ENCODE data around the gene CYP3A5.
"Not testable (repeated sequence)": the region's sequence is repeated elsewhere in the genome, so short reads cannot be mapped to it uniquely, and the experiment has no call there.

The CYP3A5 gene

DNA sequence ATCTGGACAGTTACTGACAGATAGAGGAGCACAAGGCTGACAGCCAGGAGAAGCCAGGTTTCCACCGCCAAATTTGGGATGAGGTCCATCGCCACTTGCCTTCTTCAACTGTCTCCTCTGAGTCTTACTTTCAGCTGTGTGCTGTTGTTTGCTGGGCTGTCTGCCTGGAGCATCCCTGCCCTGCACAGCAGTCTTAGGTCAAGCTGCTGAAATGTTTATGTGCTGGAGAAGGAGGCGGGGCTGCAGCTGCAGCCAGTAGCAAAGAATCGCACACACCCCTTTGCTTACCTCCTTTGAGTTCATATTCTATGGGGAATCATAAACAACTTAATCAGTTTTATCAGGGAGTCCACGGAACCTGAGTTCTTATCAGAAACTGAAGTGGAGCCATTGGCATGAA, 20.1 kb upstream of the CYP3A5 start:
- no peak overlapping the region for H3K4me2 ChIP-seq
- TF ChIP-seq Cebpa-rat (IDR thresholded peaks at IDR 0.05), result no peak

DNA sequence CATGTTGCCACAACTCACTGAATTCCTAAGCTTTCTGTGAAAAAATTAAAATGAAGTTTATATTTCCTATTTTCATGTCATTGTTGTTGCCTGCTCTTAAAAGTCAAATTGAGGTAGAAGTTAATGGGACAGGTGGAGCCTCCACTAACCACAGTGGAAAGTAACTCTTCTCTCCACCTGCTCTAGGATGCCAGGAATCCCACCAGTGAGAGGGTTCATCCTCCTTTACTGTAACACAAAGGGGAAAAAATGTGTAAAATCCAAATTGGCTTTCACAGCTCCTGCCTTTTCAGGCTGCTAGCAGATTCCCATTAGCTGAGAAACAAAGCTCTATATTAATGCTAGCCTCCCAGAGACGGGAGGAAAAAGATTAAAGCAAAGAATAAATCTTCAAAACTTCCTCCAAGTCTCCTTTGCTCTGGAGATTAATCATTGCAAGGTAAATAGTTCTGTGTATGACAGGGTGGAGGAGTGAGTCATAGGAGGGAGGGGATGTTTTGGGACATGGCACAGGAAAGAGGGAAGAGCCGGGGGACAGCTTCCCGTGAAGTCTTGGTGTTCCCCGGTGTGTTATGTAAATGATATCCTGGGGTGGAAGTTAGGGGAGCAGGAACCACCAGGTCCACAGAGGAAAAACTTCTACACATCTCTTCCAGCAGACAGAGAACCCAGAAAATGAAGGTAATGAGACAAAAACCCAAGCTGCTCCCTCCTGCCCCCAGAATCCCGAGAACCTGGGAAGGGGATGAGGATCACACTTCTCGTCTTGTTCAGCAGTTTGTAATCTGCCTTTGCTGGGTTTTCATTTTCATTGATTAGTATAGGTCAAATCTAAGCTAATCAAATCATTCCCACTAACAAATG, 19.3 kb upstream of the CYP3A5 start:
- not testable (repeated sequence) for H3K27me3 ChIP-seq, H3K4me3 ChIP-seq, H4K20me1 ChIP-seq, H3K27ac ChIP-seq, H3K4me1 ChIP-seq, H3K36me3 ChIP-seq, H3K9ac ChIP-seq, H3K4me2 ChIP-seq, H3K9me3 ChIP-seq

More for the DNA sequence above, 20.1 kb upstream of the CYP3A5 start:
- no peaks in the 10 kb centered on the region for H3K9me3 ChIP-seq
- no peak overlapping the region for H3K4me3 ChIP-seq
- H3K4me1 ChIP-seq, result 0 out of 2 replicates have a peak, but pooled peaks cover 4% of the 10 kb centered on the region
- no peak overlapping the region for H3K9ac ChIP-seq
- no peaks in the 10 kb centered on the region for H3K27me3 ChIP-seq
- H3K27ac ChIP-seq, result no peak overlapping the region
- no peaks in the 10 kb centered on the region for H4K20me1 ChIP-seq
- no peaks in the 10 kb centered on the region for H3K36me3 ChIP-seq

DNA sequence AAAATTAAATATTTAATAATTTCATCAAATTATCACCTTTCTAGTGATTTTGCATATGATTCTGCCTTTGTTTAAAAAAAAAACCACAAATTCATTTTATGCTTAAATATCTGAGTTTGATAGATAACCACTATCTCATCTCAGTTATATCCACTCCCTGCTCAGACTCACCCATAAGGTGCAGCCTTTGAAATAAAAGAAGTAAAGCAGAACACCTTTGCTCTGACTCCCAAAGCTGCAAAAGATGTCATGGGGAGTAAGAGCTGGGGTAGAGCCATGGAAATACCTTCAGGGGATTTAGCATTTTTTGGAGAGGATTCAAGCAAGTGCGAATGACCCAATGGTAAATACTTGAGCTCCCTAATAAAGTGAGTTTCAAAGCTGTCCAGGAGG, 15.1 kb upstream of the CYP3A5 start:
- H3K9ac ChIP-seq, result no peak overlapping the region
- no peak overlapping the region for H3K4me2 ChIP-seq
- no peak overlapping the region for H3K27ac ChIP-seq
- H3K4me3 ChIP-seq, result no peak overlapping the region
- H3K9me3 ChIP-seq, result peaks cover 11% of the 10 kb centered on the region
- no peaks in the 10 kb centered on the region for H3K27me3 ChIP-seq
- H3K36me3 ChIP-seq, result no peaks in the 10 kb centered on the region
- TF ChIP-seq Cebpa-rat (IDR thresholded peaks at IDR 0.05), result no peak
- H3K4me1 ChIP-seq, result 0 out of 2 replicates have a peak, but pooled peaks cover 4% of the 10 kb centered on the region
- H4K20me1 ChIP-seq, result no peaks in the 10 kb centered on the region

DNA sequence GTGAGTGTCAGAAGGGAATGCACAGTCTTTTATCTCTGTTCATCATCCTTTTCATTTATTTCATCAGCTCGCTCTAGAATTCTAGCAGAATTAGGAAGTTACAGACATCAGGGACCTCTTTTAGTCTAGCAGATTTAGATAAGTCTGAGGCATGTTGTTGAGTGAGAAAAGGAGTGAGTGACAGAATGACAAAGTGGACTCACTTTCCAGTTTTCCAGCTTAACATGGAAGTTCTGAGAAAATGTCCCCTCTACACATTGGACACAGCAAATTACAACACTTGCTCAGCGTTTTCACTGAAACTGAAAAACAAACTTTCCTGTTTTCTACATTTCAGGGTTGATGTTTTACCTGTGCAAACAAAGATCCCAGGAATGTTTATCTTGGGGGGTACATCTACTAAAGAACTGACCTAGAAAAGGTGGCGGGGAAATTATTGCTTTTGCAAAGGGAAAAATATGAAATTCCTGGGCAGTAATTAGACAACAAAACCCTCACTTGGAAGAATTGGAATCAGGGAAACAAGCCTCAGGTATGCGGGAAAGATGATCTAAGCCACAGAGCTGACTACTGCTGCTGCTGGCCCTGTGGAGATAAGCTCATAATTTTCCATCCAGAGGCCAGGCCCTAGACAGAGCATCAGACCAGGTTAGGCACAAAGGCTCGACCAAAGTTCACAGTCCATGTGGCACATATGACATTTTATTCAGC, 14.6 kb upstream of the CYP3A5 start:
- no peaks in the 10 kb centered on the region for H4K20me1 ChIP-seq
- no peak overlapping the region for H3K9ac ChIP-seq
- H3K36me3 ChIP-seq, result no peaks in the 10 kb centered on the region
- no peak overlapping the region for H3K27ac ChIP-seq
- H3K9me3 ChIP-seq, result peaks cover 11% of the 10 kb centered on the region
- no peak for TF ChIP-seq Cebpa-rat (IDR thresholded peaks at IDR 0.05)
- no peak overlapping the region for H3K4me3 ChIP-seq
- H3K4me1 ChIP-seq, result 0 out of 2 replicates have a peak, but pooled peaks cover 4% of the 10 kb centered on the region
- no peaks in the 10 kb centered on the region for H3K27me3 ChIP-seq
- H3K4me2 ChIP-seq, result no peak overlapping the region

DNA sequence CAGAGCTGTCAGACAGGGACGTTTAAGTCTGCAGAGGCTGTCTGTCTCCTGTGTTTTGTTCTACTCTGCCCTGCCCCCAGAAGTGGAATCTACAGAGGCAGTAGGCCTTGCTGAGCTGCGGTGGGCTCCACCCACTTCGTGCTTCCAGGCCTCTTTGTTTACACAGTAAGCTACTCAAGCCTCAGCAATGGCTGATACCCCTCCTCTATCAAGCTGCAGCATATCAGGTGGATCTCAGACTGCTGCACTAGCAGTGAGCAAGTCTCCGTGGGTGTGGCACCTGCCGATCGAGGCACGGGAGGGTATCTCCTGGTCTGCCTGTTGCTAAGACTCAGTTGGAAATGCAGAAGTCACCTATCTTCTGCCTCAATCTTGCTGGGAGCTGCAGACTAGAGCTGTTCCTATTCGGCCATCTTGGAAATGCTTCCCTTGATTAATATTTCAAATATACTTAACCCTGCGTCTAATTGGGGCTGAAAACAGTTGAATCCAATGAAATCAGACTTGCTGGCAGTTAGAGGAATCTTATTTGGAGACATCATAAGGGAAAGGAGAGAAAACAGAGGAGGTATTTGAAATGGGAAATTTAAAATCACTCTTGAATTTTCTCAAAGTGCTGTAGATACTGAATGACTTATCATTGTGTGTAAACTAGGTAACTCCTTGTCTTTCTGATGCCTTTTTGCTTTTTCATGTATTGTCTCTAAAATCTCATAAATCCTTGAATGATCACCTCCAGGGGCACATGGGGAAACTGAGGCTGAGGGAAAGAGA, 13.8 kb upstream of the CYP3A5 start:
- no peak overlapping the region for H3K4me2 ChIP-seq
- no peaks in the 10 kb centered on the region for H3K36me3 ChIP-seq
- no peak overlapping the region for H3K9ac ChIP-seq
- no peaks in the 10 kb centered on the region for H3K27me3 ChIP-seq
- H3K9me3 ChIP-seq, result peaks cover 11% of the 10 kb centered on the region
- 0 out of 2 replicates have a peak, but pooled peaks cover 4% of the 10 kb centered on the region for H3K4me1 ChIP-seq
- H3K27ac ChIP-seq, result no peak overlapping the region
- H3K4me3 ChIP-seq, result no peak overlapping the region
- TF ChIP-seq Cebpa-rat (IDR thresholded peaks at IDR 0.05), result no peak
- no peaks in the 10 kb centered on the region for H4K20me1 ChIP-seq

DNA sequence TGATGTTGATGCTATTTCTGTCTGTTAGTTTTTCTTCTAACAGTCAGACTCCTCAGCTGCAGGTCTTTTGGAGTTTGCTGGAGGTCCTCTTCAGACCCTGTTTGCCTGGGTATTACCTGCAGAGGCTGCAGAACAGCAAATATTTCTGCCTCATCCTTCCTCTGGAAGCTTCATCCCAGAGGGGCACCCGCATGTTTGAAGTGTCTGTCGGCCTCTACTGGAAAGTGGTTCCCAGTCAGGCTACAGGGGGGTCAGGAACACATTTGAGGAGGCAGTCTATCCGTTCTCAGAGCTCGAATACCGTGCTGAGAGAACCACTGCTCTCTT, 13.3 kb upstream of the CYP3A5 start:
- H3K9me3 ChIP-seq, result peaks cover 11% of the 10 kb centered on the region
- no peaks in the 10 kb centered on the region for H3K36me3 ChIP-seq
- H3K4me1 ChIP-seq, result 0 out of 2 replicates have a peak, but pooled peaks cover 4% of the 10 kb centered on the region
- no peak overlapping the region for H3K9ac ChIP-seq
- no peak overlapping the region for H3K4me2 ChIP-seq
- H3K27me3 ChIP-seq, result no peaks in the 10 kb centered on the region
- H4K20me1 ChIP-seq, result no peaks in the 10 kb centered on the region
- no peak overlapping the region for H3K4me3 ChIP-seq
- no peak for TF ChIP-seq Cebpa-rat (IDR thresholded peaks at IDR 0.05)
- H3K27ac ChIP-seq, result no peak overlapping the region

DNA sequence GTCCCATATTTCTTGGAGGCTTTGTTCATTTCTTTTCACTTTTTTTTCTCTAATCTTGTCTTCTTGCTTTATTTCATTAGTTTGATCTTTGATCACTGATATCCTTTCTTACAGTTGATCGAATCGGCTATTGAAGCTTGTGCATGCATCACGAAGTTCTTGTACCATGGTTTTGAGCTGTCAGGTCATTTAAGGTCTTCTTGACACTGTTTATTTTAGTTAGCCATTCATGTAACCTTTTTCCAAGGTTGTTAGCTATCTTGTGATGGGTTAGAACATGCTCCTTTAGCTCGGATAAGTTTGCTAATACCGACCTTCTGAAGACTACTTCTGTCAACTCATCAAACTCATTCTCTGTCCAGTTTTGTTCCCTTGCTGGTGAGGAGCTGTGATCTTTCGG, 12.8 kb upstream of the CYP3A5 start:
- not testable (repeated sequence) for H3K9ac ChIP-seq, H3K4me2 ChIP-seq, H3K27me3 ChIP-seq, H3K27ac ChIP-seq, H4K20me1 ChIP-seq, H3K4me1 ChIP-seq, H3K36me3 ChIP-seq, H3K4me3 ChIP-seq
- peaks cover 11% of the 10 kb centered on the region for H3K9me3 ChIP-seq

DNA sequence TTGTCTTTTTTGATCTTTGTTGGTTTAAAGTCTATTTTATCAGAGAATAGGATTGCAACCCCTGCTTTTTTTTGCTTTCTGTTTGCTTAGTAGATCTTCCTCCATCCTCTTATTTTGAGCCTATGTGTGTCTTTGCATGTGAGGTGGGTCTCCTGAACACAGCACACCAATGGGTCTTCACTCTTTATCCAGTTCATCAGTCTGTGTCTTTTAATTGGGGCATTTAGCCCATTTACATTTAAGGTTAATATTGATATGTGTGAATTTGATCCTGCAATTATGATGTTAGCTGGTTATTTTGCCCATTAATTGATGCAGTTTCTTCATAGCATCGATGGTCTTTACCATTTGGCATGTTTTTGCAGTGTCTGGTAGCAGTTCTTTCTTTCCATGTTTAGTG, 11.9 kb upstream of the CYP3A5 start:
- not testable (repeated sequence) for H3K4me1 ChIP-seq, H3K4me2 ChIP-seq, H4K20me1 ChIP-seq, H3K27ac ChIP-seq, H3K27me3 ChIP-seq, H3K36me3 ChIP-seq, H3K4me3 ChIP-seq, H3K9ac ChIP-seq
- peaks cover 11% of the 10 kb centered on the region for H3K9me3 ChIP-seq

DNA sequence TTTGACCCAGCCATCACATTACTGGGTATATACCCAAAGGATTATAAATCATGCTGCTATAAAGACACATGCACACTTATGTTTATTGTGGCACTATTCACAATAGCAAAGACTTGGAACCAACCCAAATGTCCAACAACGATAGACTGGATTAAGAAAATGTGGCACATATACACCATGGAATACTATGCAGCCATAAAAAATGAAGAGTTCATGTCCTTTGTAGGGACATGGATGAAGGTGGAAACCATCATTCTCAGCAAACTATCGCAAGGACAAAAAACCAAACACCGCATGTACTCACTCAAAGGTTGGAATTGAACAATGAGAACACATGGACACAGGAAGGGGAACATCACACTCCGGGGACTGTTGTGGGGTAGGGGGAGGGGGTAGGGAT, 11.1 kb upstream of the CYP3A5 start:
- not testable (repeated sequence) for H3K4me1 ChIP-seq, H3K4me3 ChIP-seq, H3K36me3 ChIP-seq, H4K20me1 ChIP-seq, H3K27me3 ChIP-seq, H3K9ac ChIP-seq, H3K4me2 ChIP-seq, H3K27ac ChIP-seq
- peaks cover 11% of the 10 kb centered on the region for H3K9me3 ChIP-seq

DNA sequence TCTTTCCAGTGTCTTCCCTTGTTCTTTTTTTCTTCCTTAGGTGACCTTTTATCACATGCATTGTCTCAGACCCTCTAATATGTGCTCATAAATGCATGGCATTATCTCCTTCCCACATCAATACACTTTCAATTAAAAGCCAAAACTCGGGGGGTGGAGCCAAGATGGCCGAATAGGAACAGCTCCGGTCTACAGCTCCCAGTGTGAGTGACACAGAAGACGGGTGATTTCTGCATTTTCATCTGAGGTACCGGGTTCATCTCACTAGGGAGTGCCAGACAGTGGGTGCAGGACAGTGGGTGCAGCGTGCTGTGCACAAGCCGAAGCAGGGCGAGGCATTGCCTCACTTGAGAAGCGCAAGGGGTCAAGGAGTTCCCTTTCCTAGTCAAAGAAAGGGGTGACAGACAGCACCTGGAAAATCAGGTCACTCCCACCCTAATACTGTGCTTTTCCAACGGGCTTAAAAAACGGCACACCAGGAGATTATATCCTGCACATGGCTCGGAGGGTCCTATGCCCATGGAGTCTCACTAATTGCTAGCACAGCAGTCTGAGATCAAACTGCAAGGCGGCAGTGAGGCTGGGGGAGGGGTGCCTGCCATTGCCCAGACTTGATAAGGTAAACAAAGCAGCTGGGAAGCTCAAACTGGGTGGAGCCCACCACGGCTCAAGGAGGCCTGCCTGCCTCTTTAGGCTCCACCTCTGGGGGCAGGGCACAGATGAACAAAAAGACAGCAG, 6.2 kb upstream of the CYP3A5 start:
- not testable (repeated sequence) for H3K27ac ChIP-seq, H4K20me1 ChIP-seq, H3K4me2 ChIP-seq, H3K36me3 ChIP-seq, H3K27me3 ChIP-seq, H3K9me3 ChIP-seq, H3K4me1 ChIP-seq, H3K4me3 ChIP-seq, H3K9ac ChIP-seq

All from BLaER1 (cell line).